ENCODE data around the gene ORAI3. TPM values are rescaled to one million over a fixed set of nuclear protein-coding genes. Genes with fewer than 3 reads are reported as not detected.

ORAI3 gene
- total and polyA plus RNA-seq, 2 of the 13 experiments (the other 11 are each of a cell fraction or from before 2014, with no cell fraction given) = 11.4 to 32.0 TPM

- TF ChIP-seq ZNF619 (CRISPR knock-in tag; IDR thresholded peaks at IDR 0.05) = peak; percentile 71
- peak; percentile 58 for TF ChIP-seq ZNF777 (CRISPR knock-in tag; IDR thresholded peaks at IDR 0.05)
- peak; percentile 77; the same call in 1 of the 2 replicates for TF ChIP-seq ZNF543 (CRISPR knock-in tag; IDR thresholded peaks at IDR 0.05)
- TF ChIP-seq FLYWCH1 (CRISPR knock-in tag; IDR thresholded peaks at IDR 0.05) = no peak
- TF ChIP-seq ZNF780A (CRISPR knock-in tag; IDR thresholded peaks at IDR 0.05) = no peak; the same call in 1 of the 2 replicates
- TF ChIP-seq RAD21 (CRISPR knock-in tag; IDR thresholded peaks at IDR 0.05) = peak; percentile 99
- no peak for TF ChIP-seq GRHL1 (CRISPR knock-in tag; conservative IDR thresholded peaks at IDR 0.05)
- peak; percentile 61; the same call in 1 of the 2 replicates for TF ChIP-seq ARNT2 (CRISPR knock-in tag; IDR thresholded peaks at IDR 0.05; ENCODE audit: low read depth)
- peak; percentile 53 for TF ChIP-seq ELF3 (CRISPR knock-in tag; IDR thresholded peaks at IDR 0.05)
- TF ChIP-seq ARNTL (CRISPR knock-in tag; IDR thresholded peaks at IDR 0.05) = peak; percentile 83; the same call in 1 of the 2 replicates
- no peak for TF ChIP-seq ZNF720 (CRISPR knock-in tag; IDR thresholded peaks at IDR 0.05)
- TF ChIP-seq ZFP82 (CRISPR knock-in tag; IDR thresholded peaks at IDR 0.05; ENCODE audit: borderline replicate concordance) = no peak
- no peak for TF ChIP-seq ZNF326 (CRISPR knock-in tag; IDR thresholded peaks at IDR 0.05; ENCODE audit: borderline replicate concordance)
- TF ChIP-seq ZNF225 (CRISPR knock-in tag; IDR thresholded peaks at IDR 0.05) = no peak; the same call in 1 of the 2 replicates
- no peak for TF ChIP-seq TCF7 (IDR thresholded peaks at IDR 0.05; ENCODE audit: low read depth)
- no peak for TF ChIP-seq FUBP1 (CRISPR knock-in tag; IDR thresholded peaks at IDR 0.05; ENCODE audit: borderline replicate concordance)
- TF ChIP-seq ZNF276 (CRISPR knock-in tag; IDR thresholded peaks at IDR 0.05; ENCODE audit: low read depth) = peak; percentile 36; the same call in 1 of the 2 replicates
- 0 out of 2 replicates have a peak, but pooled peaks have one; percentile 22 for TF ChIP-seq HES4 (CRISPR knock-in tag; IDR thresholded peaks at IDR 0.05; ENCODE audit: borderline replicate concordance)
- no peak; the same call in 1 of the 2 replicates for TF ChIP-seq HMGXB3 (CRISPR knock-in tag; IDR thresholded peaks at IDR 0.05; ENCODE audit: borderline replicate concordance)
- TF ChIP-seq ZMAT3 (CRISPR knock-in tag; conservative IDR thresholded peaks at IDR 0.05) = no peak; the same call in 1 of the 2 replicates
Observed at GRCh38 chr16:30985401-30986128, 36.7 kb downstream of the ORAI3 start (continued).
